ENCODE data around the gene INAVA.

DNA sequence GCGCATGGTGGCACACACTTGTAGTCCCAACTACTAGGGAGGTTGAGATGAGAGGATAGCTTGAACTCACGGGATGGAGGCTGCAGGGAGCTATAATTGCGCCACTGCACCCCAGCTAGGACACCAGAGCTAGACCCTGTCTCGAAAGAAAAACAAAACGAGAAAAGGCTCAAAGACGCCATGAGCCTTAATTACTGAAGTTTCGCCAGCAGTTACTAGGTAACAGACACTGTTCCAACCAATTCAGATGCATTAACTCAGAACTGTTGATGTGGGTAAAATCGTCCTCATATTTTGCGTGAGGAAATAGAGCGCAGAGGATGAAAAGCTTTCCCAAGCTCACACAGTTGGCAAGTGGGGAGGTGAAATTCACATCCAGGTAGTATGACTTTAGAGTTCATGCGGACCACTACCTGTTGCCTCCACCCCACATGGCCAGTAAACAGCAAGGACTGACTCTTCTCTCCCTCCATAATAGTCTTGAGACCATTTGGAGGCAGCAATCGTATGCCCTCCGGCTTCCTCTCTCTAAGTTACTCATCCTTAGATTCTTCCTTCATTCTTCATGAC lies 40.1 kb downstream of the INAVA start:
- TF ChIP-seq CTCF (IDR thresholded peaks at IDR 0.05 in 2 of 3, conservative IDR thresholded peaks at IDR 0.05 in 1 of 3; ENCODE audit: control insufficient read depth in 2 of 3, extremely low read depth in 1 of 3, insufficient read depth in 1 of 3, low read depth in 3 of 3, low read length in 3 of 3) (no peak), REST (IDR thresholded peaks at IDR 0.05; ENCODE audit: low read depth, low read length) (no peak), SIX5 (IDR thresholded peaks at IDR 0.05; ENCODE audit: low read depth, low read length, severe bottlenecking) (no peak), MXI1 (IDR thresholded peaks at IDR 0.05; ENCODE audit: low read depth, low read length) (no peak), CBFB (IDR thresholded peaks at IDR 0.05; ENCODE audit: low read depth) (no peak), NRF1 (conservative IDR thresholded peaks at IDR 0.05; ENCODE audit: low read depth, low read length) (no peak), ZBED1 (IDR thresholded peaks at IDR 0.05; ENCODE audit: borderline replicate concordance) (no peak), MAX (IDR thresholded peaks at IDR 0.05; ENCODE audit: low read depth, low read length) (no peak), JUND (IDR thresholded peaks at IDR 0.05; ENCODE audit: low read depth, low read length) (no peak), BCLAF1 (IDR thresholded peaks at IDR 0.05) (no peak), HDAC2 (IDR thresholded peaks at IDR 0.05) (no peak)

All from GM12878 (cell line).